ENCODE data around the gene DACT1.

Gene DACT1

DNA sequence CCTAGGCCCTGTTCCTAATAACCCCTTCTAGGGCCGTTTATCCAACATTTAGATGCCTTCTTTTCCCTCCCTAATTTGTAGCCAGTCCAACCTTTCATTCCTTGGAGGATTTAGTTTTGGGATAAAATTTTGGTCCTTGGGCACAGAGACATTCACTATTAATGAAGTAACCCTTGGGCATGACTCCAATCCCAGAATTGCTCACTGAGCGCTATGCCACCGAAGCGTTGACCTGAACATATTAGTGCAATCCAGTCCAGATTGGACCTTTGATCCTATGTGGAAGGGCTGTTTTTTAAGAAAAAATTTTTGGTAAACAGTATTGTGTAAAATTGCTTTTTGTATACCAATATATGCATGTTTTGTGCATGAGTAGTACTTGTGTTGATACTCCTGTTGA lies 10.0 kb downstream of the DACT1 start:
- H3K27ac ChIP-seq (replicated peaks) = no peak overlapping the region
- no peak overlapping the region for H3K4me3 ChIP-seq (replicated peaks; ENCODE audit: insufficient read depth, low read length)
- TF ChIP-seq, protein P1, sequence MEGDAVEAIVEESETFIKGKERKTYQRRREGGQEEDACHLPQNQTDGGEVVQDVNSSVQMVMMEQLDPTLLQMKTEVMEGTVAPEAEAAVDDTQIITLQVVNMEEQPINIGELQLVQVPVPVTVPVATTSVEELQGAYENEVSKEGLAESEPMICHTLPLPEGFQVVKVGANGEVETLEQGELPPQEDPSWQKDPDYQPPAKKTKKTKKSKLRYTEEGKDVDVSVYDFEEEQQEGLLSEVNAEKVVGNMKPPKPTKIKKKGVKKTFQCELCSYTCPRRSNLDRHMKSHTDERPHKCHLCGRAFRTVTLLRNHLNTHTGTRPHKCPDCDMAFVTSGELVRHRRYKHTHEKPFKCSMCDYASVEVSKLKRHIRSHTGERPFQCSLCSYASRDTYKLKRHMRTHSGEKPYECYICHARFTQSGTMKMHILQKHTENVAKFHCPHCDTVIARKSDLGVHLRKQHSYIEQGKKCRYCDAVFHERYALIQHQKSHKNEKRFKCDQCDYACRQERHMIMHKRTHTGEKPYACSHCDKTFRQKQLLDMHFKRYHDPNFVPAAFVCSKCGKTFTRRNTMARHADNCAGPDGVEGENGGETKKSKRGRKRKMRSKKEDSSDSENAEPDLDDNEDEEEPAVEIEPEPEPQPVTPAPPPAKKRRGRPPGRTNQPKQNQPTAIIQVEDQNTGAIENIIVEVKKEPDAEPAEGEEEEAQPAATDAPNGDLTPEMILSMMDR (IDR thresholded peaks at IDR 0.05; ENCODE audit: insufficient read depth, low read length) = no peak
- TF ChIP-seq GABPA (IDR thresholded peaks at IDR 0.05; ENCODE audit: low read depth) = no peak
- TF ChIP-seq SPI1 (IDR thresholded peaks at IDR 0.05; ENCODE audit: borderline replicate concordance, low read depth) = no peak
- TF ChIP-seq POLR2AphosphoS5 (IDR thresholded peaks at IDR 0.05; ENCODE audit: low read depth) = no peak
- TF ChIP-seq, protein P2, sequence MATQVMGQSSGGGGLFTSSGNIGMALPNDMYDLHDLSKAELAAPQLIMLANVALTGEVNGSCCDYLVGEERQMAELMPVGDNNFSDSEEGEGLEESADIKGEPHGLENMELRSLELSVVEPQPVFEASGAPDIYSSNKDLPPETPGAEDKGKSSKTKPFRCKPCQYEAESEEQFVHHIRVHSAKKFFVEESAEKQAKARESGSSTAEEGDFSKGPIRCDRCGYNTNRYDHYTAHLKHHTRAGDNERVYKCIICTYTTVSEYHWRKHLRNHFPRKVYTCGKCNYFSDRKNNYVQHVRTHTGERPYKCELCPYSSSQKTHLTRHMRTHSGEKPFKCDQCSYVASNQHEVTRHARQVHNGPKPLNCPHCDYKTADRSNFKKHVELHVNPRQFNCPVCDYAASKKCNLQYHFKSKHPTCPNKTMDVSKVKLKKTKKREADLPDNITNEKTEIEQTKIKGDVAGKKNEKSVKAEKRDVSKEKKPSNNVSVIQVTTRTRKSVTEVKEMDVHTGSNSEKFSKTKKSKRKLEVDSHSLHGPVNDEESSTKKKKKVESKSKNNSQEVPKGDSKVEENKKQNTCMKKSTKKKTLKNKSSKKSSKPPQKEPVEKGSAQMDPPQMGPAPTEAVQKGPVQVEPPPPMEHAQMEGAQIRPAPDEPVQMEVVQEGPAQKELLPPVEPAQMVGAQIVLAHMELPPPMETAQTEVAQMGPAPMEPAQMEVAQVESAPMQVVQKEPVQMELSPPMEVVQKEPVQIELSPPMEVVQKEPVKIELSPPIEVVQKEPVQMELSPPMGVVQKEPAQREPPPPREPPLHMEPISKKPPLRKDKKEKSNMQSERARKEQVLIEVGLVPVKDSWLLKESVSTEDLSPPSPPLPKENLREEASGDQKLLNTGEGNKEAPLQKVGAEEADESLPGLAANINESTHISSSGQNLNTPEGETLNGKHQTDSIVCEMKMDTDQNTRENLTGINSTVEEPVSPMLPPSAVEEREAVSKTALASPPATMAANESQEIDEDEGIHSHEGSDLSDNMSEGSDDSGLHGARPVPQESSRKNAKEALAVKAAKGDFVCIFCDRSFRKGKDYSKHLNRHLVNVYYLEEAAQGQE (IDR thresholded peaks at IDR 0.05; ENCODE audit: insufficient replicate concordance, low read depth) = no peak
- no peak for DNase-seq (ENCODE audit: low read depth in 1 of 2, low spot score in 1 of 2)
- no peaks in the 10 kb centered on the region for H3K27me3 ChIP-seq (ENCODE audit: insufficient read depth, poor library complexity, severe bottlenecking)

DNA sequence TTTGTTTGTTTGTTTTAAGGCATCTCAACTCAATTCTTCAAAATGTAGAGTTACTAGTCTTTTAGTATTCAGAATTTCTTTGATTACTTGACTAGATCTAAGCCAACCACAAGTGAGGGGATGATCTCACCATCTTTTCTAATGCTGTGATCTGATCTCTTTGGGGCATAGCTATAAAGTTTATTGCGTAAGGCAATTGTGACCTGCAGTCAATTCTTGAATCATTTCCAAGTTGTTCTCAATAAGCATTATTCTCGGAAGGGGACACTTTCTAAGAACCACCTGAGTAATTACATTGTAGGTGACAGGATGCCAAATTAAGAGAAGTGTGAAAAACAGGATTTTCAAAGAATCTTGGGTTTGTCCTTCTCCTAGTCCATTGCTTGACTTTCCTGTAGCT lies 13.1 kb downstream of the DACT1 start:
- H3K27ac ChIP-seq (replicated peaks) = no peak overlapping the region
- H3K27me3 ChIP-seq (ENCODE audit: insufficient read depth, poor library complexity, severe bottlenecking) = no peaks in the 10 kb centered on the region
- no peak for DNase-seq (ENCODE audit: low read depth in 1 of 2, low spot score in 1 of 2)
- TF ChIP-seq POLR2AphosphoS5 (IDR thresholded peaks at IDR 0.05; ENCODE audit: low read depth) = no peak
- TF ChIP-seq, protein P2 (IDR thresholded peaks at IDR 0.05; ENCODE audit: insufficient replicate concordance, low read depth) = no peak
- TF ChIP-seq, protein P1 (IDR thresholded peaks at IDR 0.05; ENCODE audit: insufficient read depth, low read length) = no peak
- TF ChIP-seq GABPA (IDR thresholded peaks at IDR 0.05; ENCODE audit: low read depth) = no peak
- no peak for TF ChIP-seq SPI1 (IDR thresholded peaks at IDR 0.05; ENCODE audit: borderline replicate concordance, low read depth)
- no peak overlapping the region for H3K4me3 ChIP-seq (replicated peaks; ENCODE audit: insufficient read depth, low read length)

DNA sequence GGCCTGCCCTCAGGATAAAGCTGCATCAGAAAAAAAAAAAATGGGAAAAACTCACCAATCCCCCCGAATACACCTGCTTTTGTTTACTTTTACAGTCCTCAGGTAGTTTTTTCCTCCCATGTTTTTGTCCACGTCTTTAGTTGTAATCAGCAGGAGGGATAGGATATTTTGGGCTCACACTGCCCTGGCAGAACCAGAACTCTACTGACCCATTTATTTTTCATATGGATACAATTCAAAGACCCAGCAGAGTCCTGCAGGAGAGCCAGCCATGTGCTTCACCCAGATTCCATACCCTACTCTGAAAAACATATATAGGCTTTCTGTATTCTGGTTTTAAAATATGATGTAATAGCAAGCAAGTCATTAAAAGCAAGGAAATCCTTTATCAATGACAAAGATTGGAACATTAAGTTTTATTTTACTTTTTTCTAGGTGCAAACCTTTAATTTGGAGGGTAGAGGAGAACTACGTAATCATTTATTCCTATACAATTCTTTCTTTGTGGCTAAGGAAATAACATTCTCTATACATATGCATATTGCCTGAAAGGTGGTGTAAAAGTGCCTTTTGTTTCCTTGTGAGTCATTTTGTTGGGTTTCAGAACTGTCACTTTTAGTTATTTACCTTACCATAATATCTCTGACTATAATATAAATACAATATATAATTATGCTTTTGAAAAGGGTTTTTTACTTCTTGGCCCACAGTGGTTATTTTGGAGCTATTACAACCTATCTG lies 19.1 kb downstream of the DACT1 start:
- H3K27me3 ChIP-seq (ENCODE audit: insufficient read depth, poor library complexity, severe bottlenecking) = no peaks in the 10 kb centered on the region
- no peak for DNase-seq (ENCODE audit: low read depth in 1 of 2, low spot score in 1 of 2)
- H3K4me3 ChIP-seq (replicated peaks; ENCODE audit: insufficient read depth, low read length) = no peak overlapping the region
- TF ChIP-seq, protein P2 (IDR thresholded peaks at IDR 0.05; ENCODE audit: insufficient replicate concordance, low read depth) = no peak
- TF ChIP-seq, protein P1 (IDR thresholded peaks at IDR 0.05; ENCODE audit: insufficient read depth, low read length) = no peak
- no peak for TF ChIP-seq GABPA (IDR thresholded peaks at IDR 0.05; ENCODE audit: low read depth)
- no peak for TF ChIP-seq POLR2AphosphoS5 (IDR thresholded peaks at IDR 0.05; ENCODE audit: low read depth)
- no peak for TF ChIP-seq SPI1 (IDR thresholded peaks at IDR 0.05; ENCODE audit: borderline replicate concordance, low read depth)
- no peak overlapping the region for H3K27ac ChIP-seq (replicated peaks)
